Tibial nerve (tissue), 4 donors: ENCODE measurements around the gene IRF4. TPM values are rescaled to one million over a fixed set of nuclear protein-coding genes. Genes with fewer than 3 reads are reported as not detected.

Experiments used
- DNase-seq, 2 donors: peaks; one replicate each; pipeline ENCODE4 v3.0.0-alpha.2; 2019; ENCODE audit warnings: low spot score in 2 of 2
- H3K27ac ChIP-seq, 4 donors: fragments of 200-600 bp; sonication (generic) in 3 of 4; one replicate each; pipeline ENCODE4 v1.5.1; 2017 to 2019; ENCODE audit warnings: mild to moderate bottlenecking in 1 of 4
- H3K27me3 ChIP-seq, 2 donors: fragments of 200-600 bp; sonication (generic) in 1 of 2; one replicate each; pipeline versions ENCODE4 v1.5.1 to v1.6.0; 2017 to 2019
- H3K36me3 ChIP-seq, 3 donors: fragments of 200-600 bp; sonication (generic); one replicate each; pipeline ENCODE4 v1.5.1; 2018 to 2019
- H3K4me1 ChIP-seq, 4 donors: fragments of 200-600 bp; sonication (generic) in 3 of 4; one replicate each; pipeline ENCODE4 v1.5.1; 2017 to 2019
- H3K4me3 ChIP-seq, 4 donors: fragments of 200-600 bp; sonication (generic) in 3 of 4; one replicate each; pipeline ENCODE4 v1.5.1; 2017 to 2019; ENCODE audit warnings: mild to moderate bottlenecking in 1 of 4, moderate library complexity in 1 of 4
- H3K9me3 ChIP-seq, 4 donors: fragments of 200-600 bp; sonication (generic) in 3 of 4; one replicate each; pipeline ENCODE4 v1.5.1; 2017 to 2019
- CTCF ChIP-seq, 5 experiments: fragments of 200-600 bp in 3 of 5; fragments of 450-650 bp in 2 of 5; sonication (generic) in 3 of 5; IDR thresholded peaks; one replicate each; pipeline ENCODE4 v1.5.1; 2016 to 2019; ENCODE audit warnings: antibody characterized with exemption in 5 of 5, mild to moderate bottlenecking in 3 of 5, moderate library complexity in 2 of 5
- EP300 ChIP-seq, 2 donors: sonication (generic); formaldehyde crosslinking; IDR thresholded peaks; one replicate each; pipeline ENCODE4 v1.6.1; 2017; ENCODE audit warnings: antibody characterized with exemption in 2 of 2, mild to moderate bottlenecking in 1 of 2
- POLR2A ChIP-seq, 2 donors: fragments of 450-650 bp; IDR thresholded peaks; one replicate each; pipeline ENCODE4 v1.6.1; 2017; ENCODE audit warnings: antibody characterized with exemption in 2 of 2, mild to moderate bottlenecking in 2 of 2, moderate library complexity in 2 of 2
- WGBS, 2 donors: methylation state at CpG; one replicate each; pipeline ENCODE4 v1.1.5; 2018; 5-methylcytosine and 5-hydroxymethylcytosine counted together
- total RNA-seq, 4 donors: library from RNA; depleted of rRNA; stranded (reverse); fragments of >200 nt; gene quantifications; one replicate each; pipeline ENCODE4 v1.1.0, GENCODE V29; 2016

IRF4 gene
- total RNA-seq, 4 donors from 2014 or later = 0.22 to 6.9 (median 2.3) TPM

- Histone ChIP-seq H3K9me3 (no peaks in the 10 kb centered on the region), H3K27me3 (peaks cover 0 to 91% of the 10 kb centered on the region in 2 donors), H3K4me3 (no peak overlapping the region), H3K4me1 (peaks cover 0 to 37% (median 11%) of the 10 kb centered on the region in 4 donors), H3K27ac (no peak overlapping the region), H3K36me3 (no peaks in the 10 kb centered on the region)
- DNase-seq = no peak
- TF ChIP-seq POLR2A (IDR thresholded peaks at IDR 0.05) (no peak), CTCF (IDR thresholded peaks at IDR 0.05) (no peak), EP300 (IDR thresholded peaks at IDR 0.05) (no peak)
- 83 to 85% methylated on average over 7 of the region's 7 CpGs for WGBS, 2 donors
Measured at GRCh38 chr6:389143-389542, 2.4 kb upstream of the IRF4 start.

GRCh38 chr6:389622-390021 lies 1.9 kb upstream of the IRF4 start:
- peaks cover 0 to 37% (median 11%) of the 10 kb centered on the region in 4 donors for H3K4me1 ChIP-seq
- H3K36me3 ChIP-seq = no peaks in the 10 kb centered on the region
- no peak overlapping the region for H3K27ac ChIP-seq
- no peaks in the 10 kb centered on the region for H3K9me3 ChIP-seq
- TF ChIP-seq CTCF (IDR thresholded peaks at IDR 0.05) = no peak
- 61 to 63% methylated on average over 8 of the region's 8 CpGs for WGBS, 2 donors
- DNase-seq = no peak
- no peak overlapping the region for H3K4me3 ChIP-seq
- peaks cover 0 to 91% of the 10 kb centered on the region in 2 donors for H3K27me3 ChIP-seq

GRCh38 chr6:390914-391558 lies 516 bp upstream of the IRF4 start:
- H3K4me3 ChIP-seq = peak overlapping the region in 3 of 4 donors; percentile 20 to 55 (median 51)
- TF ChIP-seq POLR2A (IDR thresholded peaks at IDR 0.05) = no peak
- no peak for TF ChIP-seq EP300 (IDR thresholded peaks at IDR 0.05)
- no peak for TF ChIP-seq CTCF (IDR thresholded peaks at IDR 0.05)
- H3K27ac ChIP-seq = peak overlapping the region in 1 of 4 donors; percentile 72
- no peaks in the 10 kb centered on the region for H3K9me3 ChIP-seq
- H3K27me3 ChIP-seq = peaks cover 0 to 88% of the 10 kb centered on the region in 2 donors
- peaks cover 0 to 37% (median 11%) of the 10 kb centered on the region in 4 donors for H3K4me1 ChIP-seq
- H3K36me3 ChIP-seq = no peaks in the 10 kb centered on the region
- no peak for DNase-seq
- WGBS, 2 donors = 2% methylated on average over 19 to 39 of the region's 44 CpGs

GRCh38 chr6:392441-393390 lies 1.2 kb downstream of the IRF4 start:
- peaks cover 0 to 37% (median 11%) of the 10 kb centered on the region in 4 donors for H3K4me1 ChIP-seq
- peak overlapping the region in 1 of 4 donors; percentile 72 for H3K27ac ChIP-seq
- TF ChIP-seq POLR2A (IDR thresholded peaks at IDR 0.05) (no peak), EP300 (IDR thresholded peaks at IDR 0.05) (no peak), CTCF (IDR thresholded peaks at IDR 0.05) (no peak)
- peak overlapping the region; percentile 20 to 55 (median 46) for H3K4me3 ChIP-seq
- no peak for DNase-seq
- H3K36me3 ChIP-seq = no peaks in the 10 kb centered on the region
- no peaks in the 10 kb centered on the region for H3K9me3 ChIP-seq
- 2% methylated on average over 39 to 68 of the region's 108 CpGs for WGBS, 2 donors
- H3K27me3 ChIP-seq = peaks cover 0 to 72% of the 10 kb centered on the region in 2 donors
